NCI-H82 treated with DMSO at 0.1 percent for 48 hours (cell line): ENCODE results near the gene ZPBP2.

Experiments used
- DNase-seq: peaks from one replicate; lab custom pipeline; 2025; ENCODE audit not compliant: unreplicated experiment; lab: John Stamatoyannopoulos, UW

The ZPBP2 gene

GRCh38 chr17:39904990-39905288 is 36.9 kb downstream of the ZPBP2 start:
- no peak for DNase-seq

- DNase-seq = no peak
Measured at GRCh38 chr17:39908789-39909352, 40.9 kb downstream of the ZPBP2 start.

- DNase-seq = no peak
Measured at GRCh38 chr17:39913989-39914388, 46.0 kb downstream of the ZPBP2 start.

- no peak for DNase-seq
Measured at GRCh38 chr17:39915559-39915958, 47.6 kb downstream of the ZPBP2 start.

- DNase-seq = no peak
Measured at GRCh38 chr17:39916918-39917317, 48.9 kb downstream of the ZPBP2 start.

- DNase-seq = no peak
Measured at GRCh38 chr17:39919087-39919683, 51.2 kb downstream of the ZPBP2 start.

GRCh38 chr17:39920218-39921210 is 52.5 kb downstream of the ZPBP2 start:
- no peak for DNase-seq

GRCh38 chr17:39921323-39921722 is 53.3 kb downstream of the ZPBP2 start:
- DNase-seq = no peak

- DNase-seq = no peak
Measured at GRCh38 chr17:39922006-39922405, 54.0 kb downstream of the ZPBP2 start.

- DNase-seq = no peak
Measured at GRCh38 chr17:39923230-39923629, 55.2 kb downstream of the ZPBP2 start.

- no peak for DNase-seq
Measured at GRCh38 chr17:39923836-39924690, 56.1 kb downstream of the ZPBP2 start.

- DNase-seq = no peak
Measured at GRCh38 chr17:39924691-39925055, 56.7 kb downstream of the ZPBP2 start.

GRCh38 chr17:39925282-39926134 is 57.5 kb downstream of the ZPBP2 start:
- no peak for DNase-seq

GRCh38 chr17:39926135-39926587 is 58.2 kb downstream of the ZPBP2 start:
- DNase-seq = no peak

- DNase-seq = no peak
Measured at GRCh38 chr17:39926588-39927100, 58.6 kb downstream of the ZPBP2 start.
